ENCODE measurements around the gene KCNIP4.

Gene KCNIP4

GRCh38 chr4:20860878-20861277 is 1087.7 kb downstream of the KCNIP4 start:
- H3K4me3 ChIP-seq (ENCODE audit: low read length) = no peak overlapping the region
- H3K9me3 ChIP-seq (ENCODE audit: control insufficient read depth, low read length) = no peaks in the 10 kb centered on the region

GRCh38 chr4:20859097-20859781 is 1089.3 kb downstream of the KCNIP4 start:
- Histone ChIP-seq H3K27me3 (ENCODE audit: control insufficient read depth, insufficient read depth, low read length) (no peaks in the 10 kb centered on the region), H3K4me3 (ENCODE audit: low read length) (no peak overlapping the region), H3K4me1 (ENCODE audit: control insufficient read depth, insufficient read depth, low read length) (no peaks in the 10 kb centered on the region), H3K9ac (ENCODE audit: low read length) (no peak overlapping the region), H3K9me3 (ENCODE audit: control insufficient read depth, low read length) (no peaks in the 10 kb centered on the region), H3K36me3 (ENCODE audit: control insufficient read depth, insufficient read depth, low read length) (no peaks in the 10 kb centered on the region)

More at GRCh38 chr4:20860878-20861277, 1087.7 kb downstream of the KCNIP4 start:
- Histone ChIP-seq H3K27me3 (ENCODE audit: control insufficient read depth, insufficient read depth, low read length) (no peaks in the 10 kb centered on the region), H3K36me3 (ENCODE audit: control insufficient read depth, insufficient read depth, low read length) (no peaks in the 10 kb centered on the region), H3K9ac (ENCODE audit: low read length) (no peak overlapping the region), H3K4me1 (ENCODE audit: control insufficient read depth, insufficient read depth, low read length) (no peaks in the 10 kb centered on the region)

- no peaks in the 10 kb centered on the region for H3K4me1 ChIP-seq (ENCODE audit: control insufficient read depth, insufficient read depth, low read length)
- no peaks in the 10 kb centered on the region for H3K27me3 ChIP-seq (ENCODE audit: control insufficient read depth, insufficient read depth, low read length)
- H3K4me3 ChIP-seq (ENCODE audit: low read length) = no peak overlapping the region
- no peaks in the 10 kb centered on the region for H3K9me3 ChIP-seq (ENCODE audit: control insufficient read depth, low read length)
- no peak overlapping the region for H3K9ac ChIP-seq (ENCODE audit: low read length)
- no peaks in the 10 kb centered on the region for H3K36me3 ChIP-seq (ENCODE audit: control insufficient read depth, insufficient read depth, low read length)
These were observed 1091.5 kb downstream of the KCNIP4 start for GRCh38 chr4:20857081-20857480.

- Histone ChIP-seq H3K4me3 (ENCODE audit: low read length) (no peak overlapping the region), H3K36me3 (ENCODE audit: control insufficient read depth, insufficient read depth, low read length) (no peaks in the 10 kb centered on the region), H3K9ac (ENCODE audit: low read length) (no peak overlapping the region), H3K4me1 (ENCODE audit: control insufficient read depth, insufficient read depth, low read length) (no peaks in the 10 kb centered on the region), H3K27me3 (ENCODE audit: control insufficient read depth, insufficient read depth, low read length) (no peaks in the 10 kb centered on the region), H3K9me3 (ENCODE audit: control insufficient read depth, low read length) (no peaks in the 10 kb centered on the region)
These were observed 1101.3 kb downstream of the KCNIP4 start for GRCh38 chr4:20847124-20847747.

- Histone ChIP-seq H3K4me1 (ENCODE audit: control insufficient read depth, insufficient read depth, low read length) (no peaks in the 10 kb centered on the region), H3K4me3 (ENCODE audit: low read length) (no peak overlapping the region), H3K27me3 (ENCODE audit: control insufficient read depth, insufficient read depth, low read length) (no peaks in the 10 kb centered on the region), H3K9me3 (ENCODE audit: control insufficient read depth, low read length) (no peaks in the 10 kb centered on the region), H3K9ac (ENCODE audit: low read length) (no peak overlapping the region), H3K36me3 (ENCODE audit: control insufficient read depth, insufficient read depth, low read length) (no peaks in the 10 kb centered on the region)
These were observed 1104.3 kb downstream of the KCNIP4 start for GRCh38 chr4:20844311-20844710.

- no peak overlapping the region for H3K9ac ChIP-seq (ENCODE audit: low read length)
- H3K4me3 ChIP-seq (ENCODE audit: low read length) = no peak overlapping the region
- no peaks in the 10 kb centered on the region for H3K4me1 ChIP-seq (ENCODE audit: control insufficient read depth, insufficient read depth, low read length)
- no peaks in the 10 kb centered on the region for H3K36me3 ChIP-seq (ENCODE audit: control insufficient read depth, insufficient read depth, low read length)
- no peaks in the 10 kb centered on the region for H3K27me3 ChIP-seq (ENCODE audit: control insufficient read depth, insufficient read depth, low read length)
- H3K9me3 ChIP-seq (ENCODE audit: control insufficient read depth, low read length) = no peaks in the 10 kb centered on the region
These were observed 1107.9 kb downstream of the KCNIP4 start for GRCh38 chr4:20840648-20841190.

- H3K9me3 ChIP-seq (ENCODE audit: control insufficient read depth, low read length) = no peaks in the 10 kb centered on the region
- no peak overlapping the region for H3K9ac ChIP-seq (ENCODE audit: low read length)
- H3K4me3 ChIP-seq (ENCODE audit: low read length) = no peak overlapping the region
- no peaks in the 10 kb centered on the region for H3K27me3 ChIP-seq (ENCODE audit: control insufficient read depth, insufficient read depth, low read length)
- H3K4me1 ChIP-seq (ENCODE audit: control insufficient read depth, insufficient read depth, low read length) = no peaks in the 10 kb centered on the region
- H3K36me3 ChIP-seq (ENCODE audit: control insufficient read depth, insufficient read depth, low read length) = no peaks in the 10 kb centered on the region
These were observed 1108.6 kb downstream of the KCNIP4 start for GRCh38 chr4:20839957-20840356.

- no peaks in the 10 kb centered on the region for H3K27me3 ChIP-seq (ENCODE audit: control insufficient read depth, insufficient read depth, low read length)
- no peaks in the 10 kb centered on the region for H3K36me3 ChIP-seq (ENCODE audit: control insufficient read depth, insufficient read depth, low read length)
- no peaks in the 10 kb centered on the region for H3K9me3 ChIP-seq (ENCODE audit: control insufficient read depth, low read length)
- H3K4me3 ChIP-seq (ENCODE audit: low read length) = no peak overlapping the region
- no peak overlapping the region for H3K9ac ChIP-seq (ENCODE audit: low read length)
- H3K4me1 ChIP-seq (ENCODE audit: control insufficient read depth, insufficient read depth, low read length) = no peaks in the 10 kb centered on the region
These were observed 1110.1 kb downstream of the KCNIP4 start for GRCh38 chr4:20838476-20838875.

GRCh38 chr4:20832826-20833225 is 1115.7 kb downstream of the KCNIP4 start:
- H3K4me3 ChIP-seq (ENCODE audit: low read length) = no peak overlapping the region
- H3K9me3 ChIP-seq (ENCODE audit: control insufficient read depth, low read length) = no peaks in the 10 kb centered on the region
- H3K27me3 ChIP-seq (ENCODE audit: control insufficient read depth, insufficient read depth, low read length) = no peaks in the 10 kb centered on the region
- H3K9ac ChIP-seq (ENCODE audit: low read length) = no peak overlapping the region
- H3K4me1 ChIP-seq (ENCODE audit: control insufficient read depth, insufficient read depth, low read length) = no peaks in the 10 kb centered on the region
- no peaks in the 10 kb centered on the region for H3K36me3 ChIP-seq (ENCODE audit: control insufficient read depth, insufficient read depth, low read length)

GRCh38 chr4:20831746-20832145 is 1116.8 kb downstream of the KCNIP4 start:
- no peaks in the 10 kb centered on the region for H3K4me1 ChIP-seq (ENCODE audit: control insufficient read depth, insufficient read depth, low read length)
- no peaks in the 10 kb centered on the region for H3K9me3 ChIP-seq (ENCODE audit: control insufficient read depth, low read length)
- no peaks in the 10 kb centered on the region for H3K27me3 ChIP-seq (ENCODE audit: control insufficient read depth, insufficient read depth, low read length)
- H3K36me3 ChIP-seq (ENCODE audit: control insufficient read depth, insufficient read depth, low read length) = no peaks in the 10 kb centered on the region
- no peak overlapping the region for H3K9ac ChIP-seq (ENCODE audit: low read length)
- no peak overlapping the region for H3K4me3 ChIP-seq (ENCODE audit: low read length)

GRCh38 chr4:20829617-20830357 is 1118.8 kb downstream of the KCNIP4 start:
- H3K9me3 ChIP-seq (ENCODE audit: control insufficient read depth, low read length) = no peaks in the 10 kb centered on the region
- H3K27me3 ChIP-seq (ENCODE audit: control insufficient read depth, insufficient read depth, low read length) = no peaks in the 10 kb centered on the region
- no peaks in the 10 kb centered on the region for H3K4me1 ChIP-seq (ENCODE audit: control insufficient read depth, insufficient read depth, low read length)
- no peak overlapping the region for H3K4me3 ChIP-seq (ENCODE audit: low read length)
- no peak overlapping the region for H3K9ac ChIP-seq (ENCODE audit: low read length)
- no peaks in the 10 kb centered on the region for H3K36me3 ChIP-seq (ENCODE audit: control insufficient read depth, insufficient read depth, low read length)

- Histone ChIP-seq H3K36me3 (ENCODE audit: control insufficient read depth, insufficient read depth, low read length) (no peaks in the 10 kb centered on the region), H3K27me3 (ENCODE audit: control insufficient read depth, insufficient read depth, low read length) (no peaks in the 10 kb centered on the region), H3K4me3 (ENCODE audit: low read length) (no peak overlapping the region), H3K9ac (ENCODE audit: low read length) (no peak overlapping the region), H3K9me3 (ENCODE audit: control insufficient read depth, low read length) (no peaks in the 10 kb centered on the region), H3K4me1 (ENCODE audit: control insufficient read depth, insufficient read depth, low read length) (no peaks in the 10 kb centered on the region)
These were observed 1123.1 kb downstream of the KCNIP4 start for GRCh38 chr4:20825505-20825904.

All from mucosa of stomach (tissue), 1 donor.